Hepatocyte (in vitro differentiated cells): ENCODE results near the gene KSR1. TPM values are rescaled to one million over a fixed set of nuclear protein-coding genes. Genes with fewer than 3 reads are reported as not detected.

ENCODE experiments used
- DNase-seq: peaks from one replicate; pipeline ENCODE4 v3.0.0-alpha.2; 2016; ENCODE audit warnings: low spot score
- H2AFZ ChIP-seq: fragments of 200-600 bp; sonication (generic); 2 replicates; pipeline ENCODE4 v1.6.0; 2016; ENCODE audit warnings: antibody characterized with exemption, mild to moderate bottlenecking
- H3K27ac ChIP-seq: fragments of 200-600 bp; sonication (generic); 2 replicates; pipeline ENCODE4 v1.5.1; 2016; ENCODE audit warnings: mild to moderate bottlenecking
- H3K27me3 ChIP-seq: fragments of 200-600 bp; sonication (generic); 2 replicates; pipeline ENCODE4 v1.6.1; 2016
- H3K36me3 ChIP-seq: fragments of 200-600 bp; sonication (generic); replicated peaks from 2 replicates; pipeline ENCODE4 v1.5.1; 2016; ENCODE audit warnings: low read depth; ENCODE audit not compliant: insufficient read depth
- H3K4me1 ChIP-seq: fragments of 200-600 bp; sonication (generic); 2 replicates; pipeline ENCODE4 v1.5.1; 2016; ENCODE audit warnings: mild to moderate bottlenecking, moderate library complexity; ENCODE audit not compliant: insufficient read depth
- H3K4me2 ChIP-seq: fragments of 200-600 bp; sonication (generic); 2 replicates; pipeline ENCODE4 v1.6.0; 2016
- H3K4me3 ChIP-seq: fragments of 200-600 bp; sonication (generic); 2 replicates; pipeline ENCODE4 v1.5.1; 2016; ENCODE audit warnings: mild to moderate bottlenecking
- H3K79me2 ChIP-seq: fragments of 200-600 bp; sonication (generic); 2 replicates; pipeline ENCODE4 v1.6.0; 2017; ENCODE audit warnings: mild to moderate bottlenecking
- H3K9me2 ChIP-seq: fragments of 200-600 bp; sonication (generic); replicated peaks from 2 replicates; pipeline ENCODE4 v1.6.0; 2017; ENCODE audit warnings: mild to moderate bottlenecking; ENCODE audit not compliant: insufficient read depth
- H3K9me3 ChIP-seq: fragments of 200-600 bp; sonication (generic); 2 replicates; pipeline ENCODE4 v1.5.1; 2016; ENCODE audit warnings: low read depth, mild to moderate bottlenecking
- H4K20me1 ChIP-seq: fragments of 200-600 bp; sonication (generic); 2 replicates; pipeline ENCODE4 v1.6.0; 2016; ENCODE audit warnings: mild to moderate bottlenecking; ENCODE audit not compliant: insufficient read depth, poor library complexity, severe bottlenecking
- CTCF ChIP-seq: fragments of 200-600 bp; sonication (generic); IDR thresholded peaks from 2 replicates; pipeline ENCODE4 v1.5.1; 2016; ENCODE audit warnings: antibody characterized with exemption, mild to moderate bottlenecking; ENCODE audit not compliant: poor library complexity
- EZH2 ChIP-seq: fragments of 200-600 bp; sonication (generic); IDR thresholded peaks from 2 replicates; pipeline ENCODE4 v1.6.1; 2016; ENCODE audit warnings: antibody characterized with exemption, mild to moderate bottlenecking, borderline replicate concordance
- EZH2phosphoT487 ChIP-seq: fragments of 200-600 bp; sonication (generic); IDR thresholded peaks from one replicate; pipeline ENCODE4 v1.6.1; 2018; ENCODE audit warnings: antibody characterized with exemption, mild to moderate bottlenecking, low read depth, moderate library complexity; ENCODE audit not compliant: unreplicated experiment, severe bottlenecking
- WGBS: methylation state at CpG from one replicate; pipeline ENCODE4 v1.1.6; 2016; ENCODE audit warnings: low lambda C conversion rate; ENCODE audit errors: missing lambda C conversion rate; 5-methylcytosine and 5-hydroxymethylcytosine counted together
- polyA plus RNA-seq: library from polyadenylated mRNA; unstranded; fragments of >200 nt; fragmentation: Nextera tagmentation; extraction: Ambion mirVana; gene quantifications from 2 replicates; pipeline ENCODE4 v1.2.1, GENCODE V29; 2016
- total RNA-seq: library from RNA; depleted of rRNA; stranded (reverse); fragments of >200 nt; gene quantifications from 2 replicates; pipeline ENCODE4 v1.2.3, GENCODE V29; 2014

The KSR1 gene
- total and polyA plus RNA-seq, 2 experiments from 2014 or later: 16.2 to 32.6 TPM

GRCh38 chr17:27543958-27544349 is 87.7 kb downstream of the KSR1 start:
- H2AFZ ChIP-seq: no peak overlapping the region
- no peak overlapping the region for H3K4me2 ChIP-seq
- TF ChIP-seq CTCF (no peak), EZH2phosphoT487 (no peak), EZH2 (no peak)
- H3K9me3 ChIP-seq: no peaks in the 10 kb centered on the region
- H3K79me2 ChIP-seq: peaks cover 97% of the 10 kb centered on the region
- H3K4me1 ChIP-seq: peaks cover 64% of the 10 kb centered on the region
- 98% methylated on average over 9 of the region's 9 CpGs for WGBS
- H3K27me3 ChIP-seq: no peaks in the 10 kb centered on the region
- peaks cover 3% of the 10 kb centered on the region for H4K20me1 ChIP-seq
- DNase-seq: no peak
- no peak overlapping the region for H3K27ac ChIP-seq
- H3K4me3 ChIP-seq: no peak overlapping the region
- no peaks in the 10 kb centered on the region for H3K36me3 ChIP-seq
- H3K9me2 ChIP-seq: no peaks in the 10 kb centered on the region

GRCh38 chr17:27544350-27545131 is 88.3 kb downstream of the KSR1 start:
- no peaks in the 10 kb centered on the region for H3K27me3 ChIP-seq
- peak overlapping the region; percentile 42 for H3K27ac ChIP-seq
- H3K9me2 ChIP-seq: no peaks in the 10 kb centered on the region
- H4K20me1 ChIP-seq: peaks cover 3% of the 10 kb centered on the region
- H3K4me1 ChIP-seq: peaks cover 58% of the 10 kb centered on the region
- H3K36me3 ChIP-seq: no peaks in the 10 kb centered on the region
- no peak overlapping the region for H3K4me2 ChIP-seq
- DNase-seq: no peak
- no peak overlapping the region for H2AFZ ChIP-seq
- H3K4me3 ChIP-seq: no peak overlapping the region
- H3K9me3 ChIP-seq: no peaks in the 10 kb centered on the region
- no peak for TF ChIP-seq EZH2phosphoT487
- WGBS: 80% methylated on average over 10 of the region's 10 CpGs
- peaks cover 97% of the 10 kb centered on the region for H3K79me2 ChIP-seq

- Histone ChIP-seq H3K9me2 (no peaks in the 10 kb centered on the region), H3K4me3 (no peak overlapping the region), H3K4me2 (no peak overlapping the region), H3K79me2 (peaks cover 100% of the 10 kb centered on the region), H3K9me3 (no peaks in the 10 kb centered on the region), H4K20me1 (no peaks in the 10 kb centered on the region), H3K27me3 (no peaks in the 10 kb centered on the region), H3K4me1 (peaks cover 49% of the 10 kb centered on the region), H3K27ac (peak overlapping the region; percentile 42), H2AFZ (no peak overlapping the region), H3K36me3 (peaks cover under 1% of the 10 kb centered on the region)
- WGBS: 67% methylated on average over 8 of the region's 8 CpGs
- no peak for DNase-seq
- TF ChIP-seq EZH2phosphoT487 (no peak), CTCF (no peak), EZH2 (no peak)
Measured at GRCh38 chr17:27545562-27546229, 89.4 kb downstream of the KSR1 start.
